Measurements from ENCODE around the gene IL16. TPM values are rescaled to one million over a fixed set of nuclear protein-coding genes. Genes with fewer than 3 reads are reported as not detected.

The IL16 gene
- polyA plus RNA-seq, 2 of the 4 experiments (the other 2 are of a cell fraction), result 0.09 TPM; not detected in 1

GRCh38 chr15:81242778-81243177 lies 46.1 kb downstream of the IL16 start (continued):
- TF ChIP-seq CTCF (IDR thresholded peaks at IDR 0.05) (no peak), GATA3 (IDR thresholded peaks at IDR 0.05; ENCODE audit: borderline replicate concordance) (no peak), PBX3 (IDR thresholded peaks at IDR 0.05) (no peak), E2F6 (IDR thresholded peaks at IDR 0.05; ENCODE audit: borderline replicate concordance, low read depth) (no peak), HDAC2 (IDR thresholded peaks at IDR 0.05) (no peak), MYC (IDR thresholded peaks at IDR 0.05; ENCODE audit: borderline replicate concordance, low read length) (no peak), RAD21 (conservative IDR thresholded peaks at IDR 0.05 in 1 of 2, IDR thresholded peaks at IDR 0.05 in 1 of 2) (no peak), RNF2 (IDR thresholded peaks at IDR 0.05; ENCODE audit: borderline replicate concordance, low read depth) (no peak)

- FAIRE-seq (peak; percentile 86), ATAC-seq (no peak), DNase-seq (ENCODE audit: low read depth in 1 of 2, low spot score in 1 of 2) (no peak)
- H3K27ac ChIP-seq, result no peak overlapping the region
- POLR2A ChIA-PET, result no interaction called here
- H3K4me3 ChIP-seq, result no peak overlapping the region
- CTCF ChIA-PET, result interaction anchor here (1.0 to 3.1 kb wide), 7 partner anchors 19 to 149 kb away, joined by 3 to 20 read pairs (median 4); no protein-coding TSS in a partner anchor
- H3K4me2 ChIP-seq, result no peak overlapping the region
- WGBS (ENCODE audit: missing lambda C conversion rate), result 0% methylated on average over 1 of the region's 1 CpG
- H3K9me3 ChIP-seq, result peaks cover 7% of the 10 kb centered on the region; the same call in 1 of the 3 replicates
- TF ChIP-seq ATOH8 (CRISPR knock-in tag; IDR thresholded peaks at IDR 0.05; ENCODE audit: low read depth), result no peak
- TF ChIP-seq MAFK (IDR thresholded peaks at IDR 0.05; ENCODE audit: partially characterized antibody), result no peak
- TF ChIP-seq HEYL (CRISPR knock-in tag; IDR thresholded peaks at IDR 0.05), result no peak
- TF ChIP-seq HDAC2 (IDR thresholded peaks at IDR 0.05), result no peak
- no peak for TF ChIP-seq KDM1A (IDR thresholded peaks at IDR 0.05; ENCODE audit: low read depth)
- TF ChIP-seq FOSB (CRISPR knock-in tag; IDR thresholded peaks at IDR 0.05), result no peak
- no peak for TF ChIP-seq HOXA7 (CRISPR knock-in tag; IDR thresholded peaks at IDR 0.05)
- TF ChIP-seq ESRRA (IDR thresholded peaks at IDR 0.05; ENCODE audit: borderline replicate concordance, low read length), result no peak
- TF ChIP-seq SREBF2 (IDR thresholded peaks at IDR 0.05), result no peak
- no peak for TF ChIP-seq KDM5A (IDR thresholded peaks at IDR 0.05)
- TF ChIP-seq ZSCAN20 (CRISPR knock-in tag; IDR thresholded peaks at IDR 0.05), result no peak
- no peak for TF ChIP-seq BCL3 (IDR thresholded peaks at IDR 0.05)
- TF ChIP-seq ELK1 (IDR thresholded peaks at IDR 0.05; ENCODE audit: low read depth, low read length), result no peak
- H3K4me1 ChIP-seq, result no peaks in the 10 kb centered on the region
Measured at GRCh38 chr15:81244306-81244705, 47.6 kb downstream of the IL16 start.
